Ascending aorta (tissue), 2 donors: ENCODE data around the gene NELFB. TPM values are rescaled to one million over a fixed set of nuclear protein-coding genes. Genes with fewer than 3 reads are reported as not detected.
A peak's percentile ranks its signal among the peaks of the same experiment; 100 is the strongest.

Experiments used
- DNase-seq, 2 donors: peaks; one replicate each; pipeline ENCODE4 v3.0.0-alpha.2; 2019; ENCODE audit warnings: low spot score in 2 of 2
- H3K27ac ChIP-seq, 2 donors: fragments of 200-600 bp; sonication (generic); one replicate each; pipeline ENCODE4 v1.5.1; 2016 to 2017; ENCODE audit warnings: mild to moderate bottlenecking in 1 of 2
- H3K27me3 ChIP-seq: fragments of 200-600 bp; sonication (generic); one replicate; pipeline ENCODE4 v1.5.1; 2017
- H3K36me3 ChIP-seq, 2 donors: fragments of 200-600 bp; sonication (generic); one replicate each; pipeline ENCODE4 v1.5.1; 2016
- H3K4me1 ChIP-seq, 2 donors: fragments of 200-600 bp; sonication (generic); one replicate each; pipeline ENCODE4 v1.5.1; 2016 to 2017; ENCODE audit warnings: mild to moderate bottlenecking in 1 of 2
- H3K4me3 ChIP-seq, 2 donors: fragments of 200-600 bp; sonication (generic); one replicate each; pipeline ENCODE4 v1.5.1; 2016 to 2017; ENCODE audit warnings: mild to moderate bottlenecking in 1 of 2
- H3K9me3 ChIP-seq, 2 donors: fragments of 200-600 bp; sonication (generic); one replicate each; pipeline ENCODE4 v1.5.1; 2016
- intact Hi-C: fragments of 100-400 bp; cut with DNase I; formaldehyde crosslinking; loops from one replicate; pipeline ENCODE4 v1.15.1; 2023
- total RNA-seq: library from RNA; depleted of rRNA; stranded (reverse); fragments of >200 nt; gene quantifications from one replicate; pipeline ENCODE4 v1.1.0, GENCODE V29; 2016
- TF ChIP-seq, protein P1 (sequence below), 3 experiments: fragments of 200-600 bp in 2 of 3; fragments of 450-650 bp in 1 of 3; sonication (generic) in 2 of 3; IDR thresholded peaks; one replicate each; pipeline ENCODE4 v1.5.1; 2016 to 2019; ENCODE audit warnings: antibody characterized with exemption in 3 of 3, mild to moderate bottlenecking in 1 of 3, moderate library complexity in 1 of 3

Gene NELFB
- total RNA-seq, 1 donor from 2014 or later: 71.7 TPM

DNA sequence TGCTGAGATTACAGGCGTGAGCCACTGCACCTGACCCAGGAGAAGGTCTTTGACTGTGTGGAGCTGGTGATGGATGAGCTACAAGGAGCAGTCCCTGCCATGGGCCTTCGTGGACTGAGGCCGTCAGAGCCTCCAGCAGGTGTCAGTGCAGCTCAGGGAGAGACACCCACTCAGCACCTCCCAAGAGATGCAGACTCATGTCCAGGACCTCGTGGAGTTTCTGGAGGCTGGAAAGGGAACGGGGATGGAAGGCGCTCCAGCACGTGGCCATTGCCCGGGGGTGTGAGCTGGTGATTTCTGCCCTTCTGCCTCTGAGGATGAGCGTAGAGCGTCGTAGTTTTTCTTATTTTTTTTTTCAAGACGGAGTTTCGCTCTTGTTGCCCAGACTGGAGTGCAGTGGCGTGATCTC, 31.9 kb downstream of the NELFB start:
- Histone ChIP-seq H3K4me1 (no peaks in the 10 kb centered on the region), H3K27ac (no peak overlapping the region), H3K27me3 (no peaks in the 10 kb centered on the region), H3K36me3 (no peaks in the 10 kb centered on the region), H3K9me3 (peaks cover 0 to 6% of the 10 kb centered on the region in 2 donors), H3K4me3 (no peak overlapping the region)
- DNase-seq: no peak
- intact Hi-C loops: no loop called here
- TF ChIP-seq, protein P1, sequence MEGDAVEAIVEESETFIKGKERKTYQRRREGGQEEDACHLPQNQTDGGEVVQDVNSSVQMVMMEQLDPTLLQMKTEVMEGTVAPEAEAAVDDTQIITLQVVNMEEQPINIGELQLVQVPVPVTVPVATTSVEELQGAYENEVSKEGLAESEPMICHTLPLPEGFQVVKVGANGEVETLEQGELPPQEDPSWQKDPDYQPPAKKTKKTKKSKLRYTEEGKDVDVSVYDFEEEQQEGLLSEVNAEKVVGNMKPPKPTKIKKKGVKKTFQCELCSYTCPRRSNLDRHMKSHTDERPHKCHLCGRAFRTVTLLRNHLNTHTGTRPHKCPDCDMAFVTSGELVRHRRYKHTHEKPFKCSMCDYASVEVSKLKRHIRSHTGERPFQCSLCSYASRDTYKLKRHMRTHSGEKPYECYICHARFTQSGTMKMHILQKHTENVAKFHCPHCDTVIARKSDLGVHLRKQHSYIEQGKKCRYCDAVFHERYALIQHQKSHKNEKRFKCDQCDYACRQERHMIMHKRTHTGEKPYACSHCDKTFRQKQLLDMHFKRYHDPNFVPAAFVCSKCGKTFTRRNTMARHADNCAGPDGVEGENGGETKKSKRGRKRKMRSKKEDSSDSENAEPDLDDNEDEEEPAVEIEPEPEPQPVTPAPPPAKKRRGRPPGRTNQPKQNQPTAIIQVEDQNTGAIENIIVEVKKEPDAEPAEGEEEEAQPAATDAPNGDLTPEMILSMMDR (IDR thresholded peaks at IDR 0.05): peak in 2 of 3 experiments; percentile 11 to 42

DNA sequence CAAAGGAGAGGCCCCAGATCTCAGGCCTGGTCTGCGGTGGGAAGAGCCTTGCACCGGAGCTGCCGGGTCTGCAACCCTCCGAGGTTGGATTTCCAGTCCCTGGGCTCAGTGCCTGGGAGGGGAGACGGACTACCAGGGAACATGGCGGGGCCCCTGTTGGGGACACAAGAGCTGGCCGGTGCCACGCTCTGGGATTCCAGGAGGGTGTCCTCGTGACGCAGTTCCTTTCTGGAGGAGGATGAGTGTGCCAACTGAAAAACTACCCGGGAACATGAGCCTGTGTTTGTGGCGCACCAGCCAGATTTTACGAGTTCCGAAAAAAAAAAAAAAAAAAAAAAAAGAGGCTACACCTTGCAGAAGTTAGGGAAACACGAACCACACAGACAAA, 38.0 kb downstream of the NELFB start:
- Histone ChIP-seq H3K4me1 (peaks cover 4 to 7% of the 10 kb centered on the region in 2 donors), H3K9me3 (no peaks in the 10 kb centered on the region), H3K4me3 (no peak overlapping the region), H3K36me3 (no peaks in the 10 kb centered on the region), H3K27me3 (peaks cover 22% of the 10 kb centered on the region), H3K27ac (no peak overlapping the region)
- no peak for DNase-seq
- intact Hi-C loops: loop anchor here (10.0 kb wide), 1 partner anchor 232 kb away; no protein-coding TSS in a partner anchor
- TF ChIP-seq, protein P1 (IDR thresholded peaks at IDR 0.05): no peak

DNA sequence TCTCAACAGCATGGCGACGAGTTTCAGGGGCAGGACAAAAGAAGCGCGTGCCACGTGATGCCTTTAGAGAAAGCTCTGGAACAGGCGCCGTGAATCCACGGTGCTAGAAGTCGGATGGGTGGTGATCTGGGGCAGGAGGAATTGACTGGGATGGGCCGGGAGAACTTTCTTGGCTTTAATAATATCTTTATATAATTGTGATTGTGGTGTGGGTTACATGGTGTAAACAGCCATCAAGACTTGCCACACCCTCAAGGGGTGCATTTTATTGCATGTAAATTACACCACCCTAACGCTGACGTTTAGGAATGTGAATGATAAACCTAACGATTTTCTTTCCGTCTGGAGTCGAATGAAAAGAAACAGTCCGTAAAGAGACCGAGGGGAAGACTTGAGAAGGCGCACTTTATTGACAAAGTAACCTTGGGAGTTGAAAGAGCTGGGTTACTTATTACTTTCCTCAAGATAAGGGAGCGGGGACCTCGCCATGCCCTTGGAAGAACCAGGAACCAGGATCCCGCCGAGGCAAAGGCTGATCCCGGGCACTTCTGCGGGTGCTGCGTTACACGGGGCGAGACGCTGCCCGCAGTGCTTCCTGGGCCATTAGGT, 38.5 kb downstream of the NELFB start:
- Histone ChIP-seq H3K27me3 (peaks cover 23% of the 10 kb centered on the region), H3K4me3 (no peak overlapping the region), H3K36me3 (no peaks in the 10 kb centered on the region), H3K27ac (no peak overlapping the region), H3K9me3 (no peaks in the 10 kb centered on the region), H3K4me1 (peaks cover 4 to 7% of the 10 kb centered on the region in 2 donors)
- TF ChIP-seq, protein P1 (IDR thresholded peaks at IDR 0.05): no peak
- DNase-seq: no peak
- intact Hi-C loops: loop anchor here (2.0 to 10.0 kb wide), 2 partner anchors 113 to 231 kb away; no protein-coding TSS in a partner anchor

DNA sequence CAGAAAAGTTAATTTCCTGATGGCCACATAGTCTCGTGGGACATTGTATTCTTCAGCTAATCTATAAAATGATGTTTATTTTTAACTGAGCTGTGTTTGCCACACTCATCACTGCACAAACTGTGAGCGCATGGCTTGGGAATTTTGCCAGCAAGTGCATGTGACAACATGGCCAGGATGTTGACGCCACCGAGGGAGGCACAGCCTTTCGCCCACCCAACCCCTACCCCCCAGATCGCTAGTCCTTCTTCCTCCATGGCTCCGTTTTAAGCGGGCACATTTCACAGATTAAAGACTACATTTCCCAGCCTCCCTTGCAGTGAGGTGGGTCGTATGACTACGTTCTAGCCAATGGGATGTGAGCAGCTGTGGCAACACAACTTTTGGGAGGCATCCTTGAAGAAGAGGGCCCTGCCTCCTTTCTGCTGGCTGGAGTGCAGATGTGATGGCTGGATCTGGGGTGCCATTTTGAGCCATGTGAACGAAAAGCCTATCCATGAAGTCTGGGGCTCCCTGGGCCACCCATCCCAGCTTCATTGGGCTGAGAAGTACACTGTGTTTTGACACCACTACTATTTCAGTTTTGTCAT, 39.1 kb downstream of the NELFB start:
- H3K36me3 ChIP-seq: no peaks in the 10 kb centered on the region
- intact Hi-C loops: loop anchor here (2.0 to 10.0 kb wide), 2 partner anchors 113 to 231 kb away; no protein-coding TSS in a partner anchor
- TF ChIP-seq, protein P1 (IDR thresholded peaks at IDR 0.05): no peak
- H3K4me3 ChIP-seq: no peak overlapping the region
- H3K27ac ChIP-seq: no peak overlapping the region
- H3K4me1 ChIP-seq: peaks cover 4 to 7% of the 10 kb centered on the region in 2 donors
- DNase-seq: no peak
- no peaks in the 10 kb centered on the region for H3K9me3 ChIP-seq
- H3K27me3 ChIP-seq: peaks cover 27% of the 10 kb centered on the region

DNA sequence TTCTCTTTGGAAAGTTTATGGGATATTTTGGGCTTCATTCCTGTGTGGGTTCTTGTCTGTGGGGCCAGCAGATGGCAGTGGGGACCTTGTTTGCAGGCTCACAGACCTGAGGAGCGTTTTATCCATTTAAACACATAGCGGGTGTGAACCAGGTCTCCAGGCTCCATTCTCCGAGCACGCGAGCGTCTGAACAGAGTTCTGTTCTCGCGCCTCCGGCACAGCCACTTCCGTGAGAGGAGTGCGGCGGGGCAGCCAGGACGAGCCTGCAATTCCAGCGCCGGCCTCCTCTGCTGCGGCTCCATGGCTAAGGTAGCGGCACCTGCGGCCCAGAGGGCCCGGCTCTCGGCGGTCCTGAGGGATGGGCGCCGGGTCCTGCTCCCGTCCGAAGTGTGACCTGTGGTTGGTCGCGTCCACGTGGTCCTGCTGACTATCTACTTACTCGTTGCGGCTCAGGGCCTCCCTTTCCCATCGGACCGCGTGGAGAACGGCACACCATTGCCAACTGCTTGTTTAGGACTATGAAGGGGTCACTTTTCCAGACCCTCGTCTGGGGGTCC, 39.6 kb downstream of the NELFB start:
- H3K4me3 ChIP-seq: peak overlapping the region; percentile 44 to 57
- H3K36me3 ChIP-seq: no peaks in the 10 kb centered on the region
- H3K27me3 ChIP-seq: peaks cover 27% of the 10 kb centered on the region
- intact Hi-C loops: loop anchor here (2.0 to 10.0 kb wide), 2 partner anchors 112 to 230 kb away; no protein-coding TSS in a partner anchor
- H3K9me3 ChIP-seq: no peaks in the 10 kb centered on the region
- TF ChIP-seq, protein P1 (IDR thresholded peaks at IDR 0.05): peak in 1 of 3 experiments; percentile 14
- peaks cover 4 to 7% of the 10 kb centered on the region in 2 donors for H3K4me1 ChIP-seq
- no peak for DNase-seq
- no peak overlapping the region for H3K27ac ChIP-seq
